22Rv1 (cell line): ENCODE measurements around the gene CXCR6.

Experiments used
- H3K27ac ChIP-seq: fragments of 450-650 bp; 2 replicates; pipeline ENCODE4 v1.5.1; 2017
- CTCF ChIP-seq: fragments of 450-650 bp; IDR thresholded peaks from 2 replicates; pipeline ENCODE4 v1.5.1; 2017; ENCODE audit warnings: mild to moderate bottlenecking
- ZFX ChIP-seq: fragments of 450-650 bp; IDR thresholded peaks from 2 replicates; pipeline ENCODE4 v1.6.1; 2017; ENCODE audit warnings: antibody characterized with exemption, borderline replicate concordance

Gene CXCR6

GRCh38 chr3:45943207-45943846 is at the start of gene CXCR6:
CXCR6 (plus strand) TSS chr3:45943464; CDS start chr3:45946482, 3,018 bp downstream.
- no peak within 1 kb of the TSS for H3K27ac ChIP-seq
- TF ChIP-seq CTCF = no peak
- TF ChIP-seq ZFX = no peak

GRCh38 chr3:45894015-45894414 is 49.2 kb upstream of the CXCR6 start:
- TF ChIP-seq ZFX (no peak), CTCF (no peak)
- no peak overlapping the region for H3K27ac ChIP-seq

- no peak overlapping the region for H3K27ac ChIP-seq
- TF ChIP-seq CTCF (no peak), ZFX (no peak)
Measured at GRCh38 chr3:45895686-45896468, 47.4 kb upstream of the CXCR6 start.

- no peak overlapping the region for H3K27ac ChIP-seq
- TF ChIP-seq CTCF (no peak), ZFX (no peak)
Measured at GRCh38 chr3:45896956-45897355, 46.3 kb upstream of the CXCR6 start.

GRCh38 chr3:45904931-45905330 is 38.3 kb upstream of the CXCR6 start:
- TF ChIP-seq ZFX (no peak), CTCF (no peak)
- no peak overlapping the region for H3K27ac ChIP-seq

GRCh38 chr3:45905755-45906154 is 37.5 kb upstream of the CXCR6 start:
- no peak overlapping the region for H3K27ac ChIP-seq
- TF ChIP-seq ZFX (no peak), CTCF (no peak)

GRCh38 chr3:45906681-45907407 is 36.4 kb upstream of the CXCR6 start:
- H3K27ac ChIP-seq = no peak overlapping the region
- peak; percentile 45 for TF ChIP-seq CTCF
- TF ChIP-seq ZFX = no peak
